ENCODE results near the gene KCNJ1.

Gene KCNJ1

DNA sequence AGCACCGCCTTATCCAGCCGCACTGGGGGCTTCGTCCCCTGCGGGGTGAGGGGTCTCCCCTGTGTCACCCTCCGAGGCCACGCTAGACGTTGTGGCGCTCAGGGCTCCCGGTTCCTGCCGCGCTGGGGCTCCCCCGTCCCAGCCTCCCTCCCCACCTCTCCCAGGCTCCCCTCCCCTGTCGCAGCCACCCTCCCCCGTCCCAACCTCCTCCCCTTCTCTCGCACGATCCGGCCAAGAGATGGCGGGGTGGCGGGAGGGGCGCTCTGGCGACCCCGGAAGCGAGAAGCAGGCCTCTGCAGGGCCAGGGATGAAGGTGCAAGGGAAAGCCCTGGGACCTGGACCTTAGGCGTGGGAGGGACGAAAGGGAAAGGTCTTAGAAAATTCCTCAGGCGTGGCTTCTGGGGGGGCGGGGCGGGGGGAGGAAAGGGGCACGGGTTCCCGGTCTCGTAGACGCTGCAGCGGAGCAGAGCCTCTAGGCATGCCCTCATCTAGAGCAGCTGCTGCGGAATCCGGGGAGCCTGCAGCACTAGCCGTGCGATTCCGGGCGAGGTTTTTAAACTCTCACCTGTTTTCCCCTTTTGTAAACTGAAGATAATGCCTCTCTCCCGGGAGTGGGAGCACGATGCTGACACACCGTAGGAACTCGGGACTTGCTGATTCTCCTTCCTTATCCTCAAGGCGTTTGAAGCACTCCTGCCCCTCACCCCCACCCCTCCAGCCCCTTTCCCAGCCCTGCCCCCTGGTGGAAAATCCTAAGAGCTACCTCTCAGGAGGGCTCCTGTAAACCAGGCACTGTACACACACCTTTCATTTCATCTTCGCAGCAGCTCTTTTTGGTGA is 38.5 kb upstream of the KCNJ1 start:
- H3K36me3 Mint-ChIP-seq (ENCODE audit: low read depth), result no peaks in the 10 kb centered on the region
- H3K9me3 Mint-ChIP-seq, result no peaks in the 10 kb centered on the region
- ATAC-seq (peak; percentile 65), DNase-seq (peak; percentile 56)
- H3K27me3 Mint-ChIP-seq, result peaks cover 39% of the 10 kb centered on the region
- H3K4me3 Mint-ChIP-seq, result peak overlapping the region; percentile 72
- peaks cover 16% of the 10 kb centered on the region for H3K4me1 Mint-ChIP-seq
- H3K27ac Mint-ChIP-seq, result no peak overlapping the region

GRCh38 chr11:128904656-128905344 is 37.7 kb upstream of the KCNJ1 start:
- Mint-ChIP-seq H3K27me3 (peaks cover 35% of the 10 kb centered on the region), H3K36me3 (ENCODE audit: low read depth) (no peaks in the 10 kb centered on the region), H3K27ac (no peak overlapping the region), H3K4me3 (peak overlapping the region; percentile 61), H3K9me3 (no peaks in the 10 kb centered on the region), H3K4me1 (peaks cover 16% of the 10 kb centered on the region)
- ATAC-seq (peak; percentile 18), DNase-seq (no peak)

- Mint-ChIP-seq H3K4me1 (peaks cover 16% of the 10 kb centered on the region), H3K4me3 (peak overlapping the region; percentile 61), H3K27me3 (peaks cover 29% of the 10 kb centered on the region), H3K27ac (no peak overlapping the region), H3K36me3 (ENCODE audit: low read depth) (no peaks in the 10 kb centered on the region), H3K9me3 (no peaks in the 10 kb centered on the region)
- DNase-seq, result no peak
- no peak for ATAC-seq
These were observed 37.2 kb upstream of the KCNJ1 start for GRCh38 chr11:128904303-128904655.

DNA sequence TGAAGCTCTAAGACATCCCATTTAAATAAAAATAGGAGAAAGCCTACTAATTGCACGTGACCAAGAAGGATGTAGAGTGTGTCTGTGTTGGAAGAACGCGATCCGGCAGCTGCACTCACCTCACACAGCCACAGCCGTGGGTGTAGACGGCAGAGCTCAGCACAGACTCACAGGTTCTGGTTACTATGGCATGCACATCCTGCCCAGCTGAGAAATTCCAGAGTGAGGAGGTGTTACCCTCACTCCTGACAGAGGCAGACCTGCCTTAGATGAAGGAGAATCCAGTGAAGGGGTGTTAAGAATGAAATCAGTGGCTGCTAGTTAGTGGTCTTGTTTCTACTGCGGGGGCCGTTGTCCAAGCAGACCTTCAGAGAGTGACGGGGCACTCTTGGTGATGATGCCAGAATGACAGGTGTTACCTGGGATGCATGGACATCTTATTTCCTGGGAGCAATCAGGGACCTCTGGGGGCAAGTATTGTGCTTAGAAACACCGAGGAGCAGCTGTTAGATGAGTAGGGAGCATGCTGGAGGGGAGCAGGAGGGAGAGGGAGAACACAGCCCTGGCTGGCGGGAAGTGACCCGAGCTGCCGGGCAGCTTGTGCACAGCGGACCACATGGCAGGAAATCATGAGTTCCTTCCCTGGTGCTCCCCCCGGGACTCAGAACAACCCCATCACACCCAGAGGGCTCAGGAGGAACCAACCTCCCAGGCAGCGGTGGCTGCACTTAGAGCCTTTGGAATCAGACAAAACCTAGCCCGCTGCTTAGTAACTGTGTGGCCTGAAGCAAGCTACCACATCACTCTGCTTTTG is 36.4 kb upstream of the KCNJ1 start:
- H3K36me3 Mint-ChIP-seq (ENCODE audit: low read depth), result no peaks in the 10 kb centered on the region
- no peak overlapping the region for H3K27ac Mint-ChIP-seq
- H3K9me3 Mint-ChIP-seq, result no peaks in the 10 kb centered on the region
- H3K27me3 Mint-ChIP-seq, result peaks cover 24% of the 10 kb centered on the region
- ATAC-seq, result no peak
- H3K4me3 Mint-ChIP-seq, result no peak overlapping the region
- no peak for DNase-seq
- H3K4me1 Mint-ChIP-seq, result peaks cover 13% of the 10 kb centered on the region

- Mint-ChIP-seq H3K9me3 (no peaks in the 10 kb centered on the region), H3K27me3 (peaks cover 16% of the 10 kb centered on the region), H3K4me3 (no peak overlapping the region), H3K36me3 (ENCODE audit: low read depth) (no peaks in the 10 kb centered on the region), H3K27ac (no peak overlapping the region), H3K4me1 (peaks cover 11% of the 10 kb centered on the region)
- DNase-seq (no peak), ATAC-seq (no peak)
These were observed 35.5 kb upstream of the KCNJ1 start for GRCh38 chr11:128902515-128903066.

- H3K9me3 Mint-ChIP-seq, result no peaks in the 10 kb centered on the region
- no peak overlapping the region for H3K4me3 Mint-ChIP-seq
These were observed 34.8 kb upstream of the KCNJ1 start for GRCh38 chr11:128901653-128902514.

GRCh38 chr11:128900468-128900867 is 33.4 kb upstream of the KCNJ1 start:
- Mint-ChIP-seq H3K9me3 (no peaks in the 10 kb centered on the region), H3K4me3 (no peak overlapping the region), H3K27me3 (peaks cover 19% of the 10 kb centered on the region), H3K27ac (no peak overlapping the region), H3K4me1 (peaks cover 7% of the 10 kb centered on the region), H3K36me3 (ENCODE audit: low read depth) (no peaks in the 10 kb centered on the region)
- DNase-seq (no peak), ATAC-seq (no peak)

More at GRCh38 chr11:128901653-128902514, 34.8 kb upstream of the KCNJ1 start:
- DNase-seq (no peak), ATAC-seq (no peak)
- Mint-ChIP-seq H3K27ac (no peak overlapping the region), H3K4me1 (peaks cover 11% of the 10 kb centered on the region), H3K36me3 (ENCODE audit: low read depth) (no peaks in the 10 kb centered on the region), H3K27me3 (peaks cover 16% of the 10 kb centered on the region)

DNA sequence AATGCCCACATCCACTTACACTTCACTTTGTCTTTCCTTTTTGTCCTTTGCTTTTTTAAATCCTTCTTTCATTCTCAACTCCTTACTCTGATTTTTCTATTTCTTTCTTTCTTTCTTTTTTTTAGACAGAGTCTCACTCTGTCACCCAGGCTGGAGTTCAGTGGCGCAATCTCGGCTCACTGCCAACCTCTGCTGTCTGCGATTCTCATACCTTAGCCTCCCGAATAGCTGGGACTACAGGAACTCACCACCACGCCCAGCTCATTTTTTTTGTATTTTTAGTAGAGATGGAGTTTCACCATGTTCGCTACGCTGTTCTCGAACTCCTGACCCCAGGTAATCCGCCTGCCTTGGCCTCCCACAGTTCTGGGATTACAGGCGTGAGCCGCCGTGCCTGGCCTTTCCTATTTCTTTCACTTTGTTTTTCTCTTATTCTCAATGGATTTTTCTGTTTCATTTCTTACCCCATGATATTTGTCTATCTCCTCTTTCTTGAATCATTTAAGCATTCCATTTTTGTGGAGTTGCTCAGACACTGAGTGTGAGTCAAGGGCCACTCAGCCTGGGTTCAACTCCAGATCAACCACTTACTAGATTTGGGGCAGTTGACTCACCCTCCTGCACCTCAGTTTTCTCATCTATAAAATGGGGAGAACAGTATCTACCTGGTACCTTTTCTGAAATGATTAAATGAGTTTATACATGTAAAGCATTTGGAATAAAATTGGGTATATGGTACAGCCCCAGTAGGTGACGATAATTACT is 31.7 kb upstream of the KCNJ1 start:
- ATAC-seq (no peak), DNase-seq (no peak)
- H3K36me3 Mint-ChIP-seq (ENCODE audit: low read depth), result no peaks in the 10 kb centered on the region
- no peaks in the 10 kb centered on the region for H3K4me1 Mint-ChIP-seq
- H3K4me3 Mint-ChIP-seq, result no peak overlapping the region
- H3K27ac Mint-ChIP-seq, result no peak overlapping the region
- no peaks in the 10 kb centered on the region for H3K9me3 Mint-ChIP-seq
- peaks cover 13% of the 10 kb centered on the region for H3K27me3 Mint-ChIP-seq

- Mint-ChIP-seq H3K9me3 (no peaks in the 10 kb centered on the region), H3K36me3 (ENCODE audit: low read depth) (no peaks in the 10 kb centered on the region), H3K4me3 (no peak overlapping the region), H3K27ac (no peak overlapping the region), H3K27me3 (peaks cover 18% of the 10 kb centered on the region), H3K4me1 (no peaks in the 10 kb centered on the region)
- DNase-seq (no peak), ATAC-seq (no peak)
These were observed 30.7 kb upstream of the KCNJ1 start for GRCh38 chr11:128897826-128898225.

GRCh38 chr11:128896356-128896755 is 29.3 kb upstream of the KCNJ1 start:
- DNase-seq (no peak), ATAC-seq (no peak)
- Mint-ChIP-seq H3K27me3 (peaks cover 28% of the 10 kb centered on the region), H3K9me3 (no peaks in the 10 kb centered on the region), H3K27ac (no peak overlapping the region), H3K4me3 (no peak overlapping the region), H3K4me1 (peaks cover 2% of the 10 kb centered on the region), H3K36me3 (ENCODE audit: low read depth) (no peaks in the 10 kb centered on the region)

GRCh38 chr11:128895526-128895925 is 28.4 kb upstream of the KCNJ1 start:
- no peaks in the 10 kb centered on the region for H3K36me3 Mint-ChIP-seq (ENCODE audit: low read depth)
- no peak for DNase-seq
- H3K4me3 Mint-ChIP-seq, result no peak overlapping the region
- peaks cover 31% of the 10 kb centered on the region for H3K27me3 Mint-ChIP-seq
- no peaks in the 10 kb centered on the region for H3K9me3 Mint-ChIP-seq
- no peak overlapping the region for H3K27ac Mint-ChIP-seq
- H3K4me1 Mint-ChIP-seq, result peaks cover 4% of the 10 kb centered on the region
- ATAC-seq, result no peak

DNA sequence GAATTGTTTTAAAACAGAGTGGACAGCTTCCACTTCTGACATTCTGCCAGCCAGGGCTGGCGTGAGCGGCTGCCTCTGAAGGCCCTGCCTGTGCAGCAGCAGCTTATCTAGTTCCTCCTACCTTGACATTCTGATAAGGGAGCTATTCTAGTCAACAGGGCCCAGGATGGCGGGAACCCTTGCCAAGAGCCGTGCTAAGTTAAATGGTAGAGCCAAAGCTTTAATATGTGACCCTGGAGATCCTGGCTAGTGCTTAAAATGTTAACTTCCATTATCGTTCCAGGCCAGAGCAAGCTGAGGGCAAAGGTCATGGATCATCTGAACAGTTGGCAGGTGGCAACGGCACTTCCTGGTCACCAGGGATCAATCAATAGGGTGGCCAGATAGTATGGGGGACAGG is 27.6 kb upstream of the KCNJ1 start:
- Mint-ChIP-seq H3K27me3 (peaks cover 38% of the 10 kb centered on the region), H3K36me3 (ENCODE audit: low read depth) (no peaks in the 10 kb centered on the region), H3K27ac (no peak overlapping the region), H3K4me3 (no peak overlapping the region), H3K4me1 (peaks cover 4% of the 10 kb centered on the region), H3K9me3 (no peaks in the 10 kb centered on the region)
- ATAC-seq, result no peak
- DNase-seq, result no peak

GRCh38 chr11:128894286-128894681 is 27.2 kb upstream of the KCNJ1 start:
- ATAC-seq, result no peak
- DNase-seq, result no peak
- Mint-ChIP-seq H3K27me3 (peaks cover 42% of the 10 kb centered on the region), H3K4me3 (no peak overlapping the region), H3K9me3 (no peaks in the 10 kb centered on the region), H3K36me3 (ENCODE audit: low read depth) (no peaks in the 10 kb centered on the region), H3K4me1 (peaks cover 4% of the 10 kb centered on the region), H3K27ac (no peak overlapping the region)

Measured in activated naive CD8-positive, alpha-beta T cell treated with anti-CD3 and anti-CD28 coated beads, Interleukin-2, amount 50 U/mL, for 24 hours (primary cell).